ENCODE data around the gene UNK. TPM values are rescaled to one million over a fixed set of nuclear protein-coding genes. Genes with fewer than 3 reads are reported as not detected.

Gene UNK
- total RNA-seq, 2 donors from 2014 or later, result 30.3 to 33.4 TPM

- ATAC-seq, result no peak
- H3K36me3 Mint-ChIP-seq (ENCODE audit: low read depth), result no peaks in the 10 kb centered on the region
- H3K4me3 Mint-ChIP-seq, result no peak overlapping the region
These were observed 89.1 kb downstream of the UNK start for GRCh38 chr17:75873587-75874322.

GRCh38 chr17:75874323-75875181 is 89.9 kb downstream of the UNK start:
- ATAC-seq (no peak), DNase-seq (no peak)
- Mint-ChIP-seq H3K27me3 (no peaks in the 10 kb centered on the region), H3K36me3 (ENCODE audit: low read depth) (no peaks in the 10 kb centered on the region), H3K4me1 (peaks cover 37% of the 10 kb centered on the region), H3K4me3 (no peak overlapping the region), H3K27ac (peak overlapping the region; percentile 95)
- no peaks in the 10 kb centered on the region for H3K9me3 ChIP-seq (ENCODE audit: control insufficient read depth, low read length, poor library complexity, severe bottlenecking)

More at GRCh38 chr17:75873587-75874322, 89.1 kb downstream of the UNK start:
- Mint-ChIP-seq H3K27ac (peak overlapping the region; percentile 95), H3K4me1 (peaks cover 36% of the 10 kb centered on the region), H3K27me3 (no peaks in the 10 kb centered on the region)
- DNase-seq, result no peak
- no peaks in the 10 kb centered on the region for H3K9me3 ChIP-seq (ENCODE audit: control insufficient read depth, low read length, poor library complexity, severe bottlenecking)

Other genes with a start within 250 kb of the UNK start
- gene MYO15B, start 197.0 kb upstream of the UNK start, total RNA-seq, result 10 to 100 TPM; 42.2 to 69.3 TPM
- gene SMIM5, start 151.4 kb upstream of the UNK start, total RNA-seq, result 1 to 10 TPM in 1 of 2 donors, under 1 TPM in 1; 0.40 to 8.4 TPM
- gene RECQL5, start 117.7 kb upstream of the UNK start, total RNA-seq, result 10 to 100 TPM; 24.1 to 30.6 TPM
- gene SAP30BP, start 117.5 kb upstream of the UNK start, total RNA-seq, result 100 to 1,000 TPM; 178 to 235 TPM
- gene ITGB4, start 63.3 kb upstream of the UNK start, total RNA-seq, result under 1 TPM in 1 of 2 donors, not detected in 1; 0.72 TPM
- gene GALK1, start 19.6 kb upstream of the UNK start, total RNA-seq, result 1 to 10 TPM; 9.6 to 9.7 TPM
- 100 to 1,000 TPM; 164 TPM for gene UNC13D, start 59.6 kb downstream of the UNK start, total RNA-seq
- gene WBP2, start 70.5 kb downstream of the UNK start, total RNA-seq, result 100 to 1,000 TPM in 1 of 2 donors, 10 to 100 TPM in 1; 86.0 to 114 TPM
- 1 to 10 TPM; 4.5 to 9.4 TPM for gene TRIM47, start 93.8 kb downstream of the UNK start, total RNA-seq
- gene TRIM65, start 112.1 kb downstream of the UNK start, total RNA-seq, result 10 to 100 TPM; 19.8 to 23.6 TPM
- 100 to 1,000 TPM in 1 of 2 donors, 10 to 100 TPM in 1; 93.8 to 107 TPM for gene MRPL38, start 120.1 kb downstream of the UNK start, total RNA-seq
- 10 to 100 TPM; 20.0 to 22.3 TPM for gene FBF1, start 156.2 kb downstream of the UNK start, total RNA-seq
- gene ACOX1, start 194.4 kb downstream of the UNK start, total RNA-seq, result 10 to 100 TPM; 18.5 to 21.0 TPM
- gene TEN1, start 194.4 kb downstream of the UNK start, total RNA-seq, result 10 to 100 TPM; 10.3 to 13.4 TPM
- 1 to 10 TPM; 2.9 to 4.6 TPM for gene CDK3, start 216.0 kb downstream of the UNK start, total RNA-seq
- under 1 TPM; 0.05 to 0.68 TPM for gene EVPL, start 242.5 kb downstream of the UNK start, total RNA-seq

All from T-helper 17 cell (primary cell).